B cell (primary cell): ENCODE data around the gene GSX2. TPM values are rescaled to one million over a fixed set of nuclear protein-coding genes. Genes with fewer than 3 reads are reported as not detected.

Experiments used
- ATAC-seq: fragments of 200-7000 bp; cut with Tn5 transposase; one replicate; pipeline ENCODE4 v1.10.0; 2021; ENCODE audit warnings: low read depth, mild to moderate bottlenecking, moderate number of reproducible peaks, moderate library complexity
- CTCF ChIA-PET: fragments of 350-600 bp; sonication (Branson Sonifier 250); formaldehyde crosslinking; loops from one replicate; lab custom pipeline; 2021; ENCODE audit warnings: antibody characterized with exemption, inconsistent platforms; lab: Charles Lee
- POLR2A ChIA-PET: fragments of 350-600 bp; sonication (Branson Sonifier 250); formaldehyde crosslinking; loops from one replicate; lab custom pipeline; 2021; ENCODE audit warnings: antibody characterized with exemption; lab: Charles Lee
- DNase-seq: peaks from one replicate; pipeline ENCODE4 v3.0.0; 2013
- H2AFZ ChIP-seq: 2 replicates; pipeline ENCODE4 v1.6.1; 2012; ENCODE audit warnings: mild to moderate bottlenecking, low read depth, low read length; ENCODE audit not compliant: insufficient read depth, poor library complexity, severe bottlenecking
- H3K27ac ChIP-seq, 2 donors: 1 replicate in 1 of 2; 2 replicates in 1 of 2; pipeline ENCODE4 v1.5.1; 2012 to 2013; ENCODE audit warnings: low read length in 2 of 2, mild to moderate bottlenecking in 2 of 2, moderate library complexity in 1 of 2
- H3K27me3 ChIP-seq, 4 experiments: fragments of 200-600 bp in 1 of 4; sonication (generic) in 1 of 4; replicated peaks in 1 of 4; 1 replicate in 2 of 4; 2 replicates in 2 of 4; pipeline versions ENCODE4 v1.6.1 to v1.7.0; 2013 to 2016; ENCODE audit warnings: low read length in 3 of 4, mild to moderate bottlenecking in 2 of 4, mixed read lengths in 1 of 4, moderate library complexity in 1 of 4; ENCODE audit not compliant: insufficient read depth in 4 of 4, control insufficient read depth in 3 of 4; ENCODE audit errors: control extremely low read depth in 1 of 4
- H3K36me3 ChIP-seq, 2 experiments: replicated peaks in 1 of 2; 1 replicate in 1 of 2; 2 replicates in 1 of 2; pipeline versions ENCODE4 v1.6.1 to v1.7.1; 2013; ENCODE audit warnings: low read length in 1 of 2; ENCODE audit not compliant: insufficient read depth in 2 of 2, control insufficient read depth in 1 of 2; ENCODE audit errors: control extremely low read depth in 1 of 2, extremely low read depth in 1 of 2
- H3K4me1 ChIP-seq, 2 donors: fragments of 200-600 bp in 1 of 2; sonication (generic) in 1 of 2; 1 replicate in 1 of 2; 2 replicates in 1 of 2; pipeline versions ENCODE4 v1.5.1 to v1.6.1; 2013 to 2017; ENCODE audit warnings: low read length in 2 of 2; ENCODE audit not compliant: control insufficient read depth in 2 of 2, insufficient read depth in 2 of 2
- H3K4me2 ChIP-seq: replicated peaks from 2 replicates; pipeline ENCODE3; 2012; ENCODE audit warnings: mild to moderate bottlenecking, low read depth, low read length; ENCODE audit not compliant: poor library complexity, severe bottlenecking
- H3K4me3 ChIP-seq, 5 experiments: fragments of 200-600 bp in 1 of 5; sonication (generic) in 1 of 5; 1 replicate in 3 of 5; 2 replicates in 2 of 5; pipeline versions ENCODE4 v1.5.1 to v1.7.0; 2011 to 2016; ENCODE audit warnings: low read length in 4 of 5, mild to moderate bottlenecking in 4 of 5, low read depth in 2 of 5, control low read depth in 1 of 5, moderate library complexity in 1 of 5; ENCODE audit not compliant: insufficient read depth in 1 of 5; ENCODE audit errors: control extremely low read depth in 1 of 5, extremely low read depth in 1 of 5
- H3K79me2 ChIP-seq: fragments of 200-600 bp; sonication (generic); one replicate; pipeline ENCODE4 v1.6.0; 2016; ENCODE audit warnings: low read length; ENCODE audit not compliant: control insufficient read depth, insufficient read depth
- H3K9ac ChIP-seq: fragments of 200-600 bp; sonication (generic); 2 replicates; pipeline ENCODE4 v1.6.1; 2017; ENCODE audit warnings: mild to moderate bottlenecking, low read length, moderate library complexity
- H3K9me3 ChIP-seq, 3 donors: one replicate each; pipeline versions ENCODE4 v1.6.1 to v1.7.1; 2013; ENCODE audit warnings: low read length in 2 of 3; ENCODE audit not compliant: control insufficient read depth in 2 of 3, insufficient read depth in 1 of 3; ENCODE audit errors: control extremely low read depth in 1 of 3
- H4K20me1 ChIP-seq: 2 replicates; pipeline ENCODE4 v1.6.0; 2012; ENCODE audit warnings: mild to moderate bottlenecking, low read length; ENCODE audit not compliant: insufficient read depth, control insufficient read depth, poor library complexity, severe bottlenecking
- H3K27ac Mint-ChIP-seq: one replicate; pipeline ENCODE4 v1.8.0; 2021; ENCODE audit warnings: mixed read lengths
- H3K27me3 Mint-ChIP-seq: one replicate; pipeline ENCODE4 v1.8.0; 2021; ENCODE audit warnings: mixed read lengths
- H3K4me1 Mint-ChIP-seq: one replicate; pipeline ENCODE4 v1.8.0; 2021; ENCODE audit warnings: mixed read lengths
- H3K4me3 Mint-ChIP-seq: one replicate; pipeline ENCODE4 v1.8.0; 2021; ENCODE audit warnings: mixed read lengths
- H3K9me3 Mint-ChIP-seq: one replicate; pipeline ENCODE4 v1.8.0; 2022; ENCODE audit warnings: mixed read lengths; ENCODE audit not compliant: insufficient read depth
- CTCF ChIP-seq: fragments of 200-600 bp; IDR thresholded peaks from one replicate; pipeline ENCODE4 v1.8.0; 2022; ENCODE audit warnings: antibody characterized with exemption, mild to moderate bottlenecking
- EZH2 ChIP-seq: IDR thresholded peaks from 2 replicates; pipeline ENCODE4 v1.6.1; 2012; ENCODE audit warnings: borderline replicate concordance, low read depth, mild to moderate bottlenecking, moderate library complexity, low read length; ENCODE audit not compliant: insufficient read depth, poor library complexity, severe bottlenecking
- WGBS: methylation state at CpG from one replicate; pipeline ENCODE4 v1.1.5; 2013; ENCODE audit warnings: missing lambda C conversion rate; ENCODE audit not compliant: insufficient coverage; 5-methylcytosine and 5-hydroxymethylcytosine counted together
- intact Hi-C: fragments of 100-400 bp; cut with micrococcal nuclease; formaldehyde crosslinking; loops from one replicate; pipeline ENCODE4 v1.10.0; 2022
- polyA plus RNA-seq: library from polyadenylated mRNA; depleted of rRNA; stranded (reverse); fragments of >200 nt; gene quantifications from 2 replicates; pipeline ENCODE4 v1.2.3, GENCODE V29; 2012
- small RNA-seq: library from RNA; depleted of rRNA; stranded (forward); fragments of <200 nt; gene quantifications from one replicate; pipeline ENCODE3, GENCODE V24; 2012; ENCODE audit warnings: low replicate concordance, low read depth; ENCODE audit not compliant: insufficient read length
- total RNA-seq, 2 donors: library from RNA; stranded (reverse); fragments of 120-200 nt in 1 of 2; gene quantifications; 1 replicate in 1 of 2; 2 replicates in 1 of 2; pipeline versions ENCODE4 v1.2.3 to v1.2.4, GENCODE V29; 2013 to 2022

The GSX2 gene
- total and polyA plus RNA-seq, 2 donors (not counting 1 experiment from before 2014, with no cell fraction given): 0.34 to 0.47 TPM

GRCh38 chr4:54146139-54146538 lies 46.2 kb downstream of the GSX2 start:
- no peaks in the 10 kb centered on the region for H3K27me3 Mint-ChIP-seq

GRCh38 chr4:54149323-54149722 lies 49.4 kb downstream of the GSX2 start:
- peaks cover 0 to 9% (median 0%) of the 10 kb centered on the region in 3 donors for H3K9me3 ChIP-seq
- H4K20me1 ChIP-seq: no peaks in the 10 kb centered on the region
- ATAC-seq (no peak), DNase-seq (no peak)
- H3K4me2 ChIP-seq: no peak overlapping the region
- no peak overlapping the region for H3K27ac ChIP-seq
- CTCF ChIA-PET: no interaction called here
- intact Hi-C loops: no loop called here
- H3K9ac ChIP-seq: no peak overlapping the region
- POLR2A ChIA-PET: no interaction called here
- H3K79me2 ChIP-seq: no peaks in the 10 kb centered on the region
- H3K4me1 Mint-ChIP-seq: no peaks in the 10 kb centered on the region
- H3K36me3 ChIP-seq: no peaks in the 10 kb centered on the region
- H3K4me3 ChIP-seq: no peak overlapping the region
- no peaks in the 10 kb centered on the region for H3K4me1 ChIP-seq
- no peak overlapping the region for H3K27ac Mint-ChIP-seq
- H3K9me3 Mint-ChIP-seq: peaks cover 4% of the 10 kb centered on the region
- peaks cover 0 to 13% (median 0%) of the 10 kb centered on the region in 4 experiments for H3K27me3 ChIP-seq
- WGBS: 84% methylated on average over 42 of the region's 46 CpGs
- no peak overlapping the region for H2AFZ ChIP-seq
- H3K4me3 Mint-ChIP-seq: no peak overlapping the region
- TF ChIP-seq CTCF (no peak), EZH2 (no peak)
- peaks cover 8% of the 10 kb centered on the region for H3K27me3 Mint-ChIP-seq

More at GRCh38 chr4:54146139-54146538, 46.2 kb downstream of the GSX2 start:
- ChIA-PET CTCF (no interaction called here), POLR2A (no interaction called here)
- Histone ChIP-seq H3K27me3 (peaks cover 0 to 6% (median 0%) of the 10 kb centered on the region in 4 experiments), H3K9me3 (peaks cover 0 to 9% (median 0%) of the 10 kb centered on the region in 3 donors), H3K79me2 (no peaks in the 10 kb centered on the region), H3K4me2 (no peak overlapping the region), H2AFZ (no peak overlapping the region), H3K4me1 (no peaks in the 10 kb centered on the region), H3K9ac (no peak overlapping the region), H4K20me1 (no peaks in the 10 kb centered on the region), H3K27ac (no peak overlapping the region), H3K36me3 (no peaks in the 10 kb centered on the region), H3K4me3 (no peak overlapping the region)
- intact Hi-C loops: no loop called here
- peaks cover 4% of the 10 kb centered on the region for H3K9me3 Mint-ChIP-seq
- no peak overlapping the region for H3K27ac Mint-ChIP-seq
- DNase-seq (no peak), ATAC-seq (no peak)
- no peak overlapping the region for H3K4me3 Mint-ChIP-seq
- no peak for TF ChIP-seq CTCF
- no peak for TF ChIP-seq EZH2
- H3K4me1 Mint-ChIP-seq: no peaks in the 10 kb centered on the region
- 89% methylated on average over 4 of the region's 4 CpGs for WGBS

Small RNA genes lying within 50 kb of the gene (small RNA-seq; reads per million reads assigned to genes)
- gene AC110792.1: not detected

Other genes starting within 250 kb of the GSX2 start
- gene CHIC2, start 35.6 kb upstream of the GSX2 start, total RNA-seq: 34.9 and 37.7 TPM in 2 replicates
- gene CHIC2, start 35.6 kb upstream of the GSX2 start, polyA plus RNA-seq: 20.2 and 28.8 TPM in 2 replicates
- gene PDGFRA, start 129.1 kb downstream of the GSX2 start, total RNA-seq: not detected in 2 replicates
- not detected in 2 replicates for gene PDGFRA, start 129.1 kb downstream of the GSX2 start, polyA plus RNA-seq